ENCODE measurements around the gene ANKRD33. TPM values are rescaled to one million over a fixed set of nuclear protein-coding genes. Genes with fewer than 3 reads are reported as not detected.

The ANKRD33 gene
- total RNA-seq, 4 donors from 2014 or later, result 0.60 to 0.66 TPM; not detected in 2

DNA sequence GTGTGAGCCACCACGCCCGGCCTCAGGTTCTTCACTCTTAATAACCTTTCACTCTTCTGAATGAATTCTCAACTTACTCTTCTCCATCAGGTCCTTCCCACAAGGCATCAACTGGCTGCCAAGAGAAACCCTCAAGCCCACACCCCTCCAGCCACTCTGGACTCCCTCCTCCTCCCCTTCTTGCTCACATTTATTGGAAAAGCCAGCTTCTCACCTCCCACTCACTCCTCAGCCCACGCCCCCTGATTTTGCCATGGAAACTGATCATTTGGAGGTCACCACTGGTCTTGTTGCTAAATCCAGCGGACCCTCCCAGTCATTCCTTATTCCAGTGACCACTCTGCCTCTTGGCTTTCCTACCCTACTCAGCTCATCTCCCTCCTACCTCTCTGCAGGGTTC, 46.2 kb downstream of the ANKRD33 start:
- 89% methylated on average over 4 of the region's 4 CpGs for WGBS, 2 donors
- TF ChIP-seq, protein P1, sequence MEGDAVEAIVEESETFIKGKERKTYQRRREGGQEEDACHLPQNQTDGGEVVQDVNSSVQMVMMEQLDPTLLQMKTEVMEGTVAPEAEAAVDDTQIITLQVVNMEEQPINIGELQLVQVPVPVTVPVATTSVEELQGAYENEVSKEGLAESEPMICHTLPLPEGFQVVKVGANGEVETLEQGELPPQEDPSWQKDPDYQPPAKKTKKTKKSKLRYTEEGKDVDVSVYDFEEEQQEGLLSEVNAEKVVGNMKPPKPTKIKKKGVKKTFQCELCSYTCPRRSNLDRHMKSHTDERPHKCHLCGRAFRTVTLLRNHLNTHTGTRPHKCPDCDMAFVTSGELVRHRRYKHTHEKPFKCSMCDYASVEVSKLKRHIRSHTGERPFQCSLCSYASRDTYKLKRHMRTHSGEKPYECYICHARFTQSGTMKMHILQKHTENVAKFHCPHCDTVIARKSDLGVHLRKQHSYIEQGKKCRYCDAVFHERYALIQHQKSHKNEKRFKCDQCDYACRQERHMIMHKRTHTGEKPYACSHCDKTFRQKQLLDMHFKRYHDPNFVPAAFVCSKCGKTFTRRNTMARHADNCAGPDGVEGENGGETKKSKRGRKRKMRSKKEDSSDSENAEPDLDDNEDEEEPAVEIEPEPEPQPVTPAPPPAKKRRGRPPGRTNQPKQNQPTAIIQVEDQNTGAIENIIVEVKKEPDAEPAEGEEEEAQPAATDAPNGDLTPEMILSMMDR (IDR thresholded peaks at IDR 0.05), result no peak
- TF ChIP-seq POLR2A (IDR thresholded peaks at IDR 0.05), result no peak
- no peak for TF ChIP-seq EP300 (IDR thresholded peaks at IDR 0.05)
- Histone ChIP-seq H3K27me3 (no peaks in the 10 kb centered on the region), H3K27ac (no peak overlapping the region), H3K36me3 (no peaks in the 10 kb centered on the region), H3K4me3 (no peak overlapping the region), H3K4me1 (no peaks in the 10 kb centered on the region), H3K9me3 (no peaks in the 10 kb centered on the region)
- no peak for DNase-seq (ENCODE audit: low spot score in 2 of 2)

DNA sequence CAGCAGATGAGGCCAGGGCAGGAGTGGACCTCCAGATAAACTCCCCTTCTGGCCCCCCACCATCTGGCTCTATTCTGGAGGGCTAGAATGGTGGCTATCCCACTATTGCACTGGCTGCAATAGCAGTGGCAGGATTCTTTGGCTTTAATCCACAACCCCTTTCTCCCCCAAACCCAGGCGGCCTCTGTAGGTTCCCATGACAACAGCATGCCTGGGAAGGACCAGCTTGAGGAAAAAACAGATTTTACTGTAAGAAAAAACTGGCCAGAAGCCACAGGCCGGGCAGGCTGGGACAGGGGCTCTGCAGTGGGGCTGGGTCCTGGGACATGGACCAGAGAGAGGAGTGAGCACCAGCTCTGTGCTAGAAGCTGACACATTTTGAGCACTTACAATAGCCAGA, 50.0 kb downstream of the ANKRD33 start:
- TF ChIP-seq, protein P1 (IDR thresholded peaks at IDR 0.05), result no peak
- TF ChIP-seq EP300 (IDR thresholded peaks at IDR 0.05) (no peak), POLR2A (IDR thresholded peaks at IDR 0.05) (no peak)
- Histone ChIP-seq H3K4me3 (no peak overlapping the region), H3K4me1 (peaks cover 0 to 8% (median 0%) of the 10 kb centered on the region in 4 donors), H3K36me3 (no peaks in the 10 kb centered on the region), H3K9me3 (no peaks in the 10 kb centered on the region), H3K27ac (no peak overlapping the region), H3K27me3 (no peaks in the 10 kb centered on the region)
- DNase-seq (ENCODE audit: low spot score in 2 of 2), result no peak
- 27 to 28% methylated on average over 2 of the region's 2 CpGs for WGBS, 2 donors

DNA sequence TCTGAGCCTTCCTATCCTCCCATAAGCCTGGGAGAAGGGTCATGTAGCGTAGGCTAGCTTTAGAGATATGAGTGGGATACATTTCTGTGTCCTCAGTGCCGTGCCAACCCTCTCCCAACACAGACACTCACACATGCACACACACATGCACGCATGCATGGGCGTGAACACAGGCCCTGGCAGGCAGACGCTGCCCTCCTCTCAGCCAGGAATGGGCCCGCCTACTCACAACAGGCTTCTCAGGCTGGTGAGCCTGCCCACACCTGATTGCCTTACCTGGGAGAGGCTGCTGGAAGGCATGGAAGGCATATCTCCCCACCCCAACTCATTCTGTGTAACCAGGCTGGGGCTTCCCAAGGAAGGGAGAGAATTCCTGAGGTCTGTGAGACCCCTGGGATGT, 50.8 kb downstream of the ANKRD33 start:
- TF ChIP-seq, protein P1 (IDR thresholded peaks at IDR 0.05), result no peak
- TF ChIP-seq POLR2A (IDR thresholded peaks at IDR 0.05) (no peak), EP300 (IDR thresholded peaks at IDR 0.05) (no peak)
- DNase-seq (ENCODE audit: low spot score in 2 of 2), result no peak
- Histone ChIP-seq H3K27ac (no peak overlapping the region), H3K9me3 (no peaks in the 10 kb centered on the region), H3K4me3 (no peak overlapping the region), H3K36me3 (no peaks in the 10 kb centered on the region), H3K27me3 (no peaks in the 10 kb centered on the region), H3K4me1 (peaks cover 0 to 8% (median 0%) of the 10 kb centered on the region in 4 donors)
- WGBS, 2 donors, result 90 to 100% methylated on average over 6 of the region's 6 CpGs

DNA sequence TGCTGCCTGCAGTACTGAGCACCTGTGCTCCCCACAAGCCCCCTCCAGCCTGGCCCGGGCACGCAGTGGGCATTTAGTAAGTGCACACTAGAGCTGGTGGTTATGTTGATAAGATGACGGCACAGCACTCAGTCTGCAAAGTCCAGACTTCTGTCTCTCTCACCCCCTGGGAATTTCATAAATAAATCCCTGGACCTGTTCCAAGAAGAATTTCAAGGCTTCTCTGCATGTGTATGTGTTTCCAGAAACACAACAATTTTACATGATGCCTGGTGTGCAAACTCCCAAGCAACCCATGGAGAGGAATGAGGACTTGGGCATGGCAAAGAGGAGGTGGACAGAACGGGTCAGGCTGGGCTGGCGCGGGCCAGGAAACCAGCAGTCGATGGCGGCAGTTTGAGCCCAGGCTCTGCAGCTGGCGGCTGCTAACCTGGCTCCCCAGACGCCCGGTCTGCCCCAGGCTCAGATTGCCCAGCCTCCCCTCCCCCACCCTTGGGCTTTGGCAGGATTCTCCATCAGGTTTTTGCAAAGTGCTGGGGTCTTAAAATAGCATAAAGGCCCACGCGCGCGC, 53.2 kb downstream of the ANKRD33 start:
- Histone ChIP-seq H3K4me3 (no peak overlapping the region), H3K9me3 (peaks cover 0 to 12% (median 3%) of the 10 kb centered on the region in 4 donors), H3K27me3 (no peaks in the 10 kb centered on the region), H3K4me1 (peaks cover 0 to 8% (median 0%) of the 10 kb centered on the region in 4 donors), H3K36me3 (no peaks in the 10 kb centered on the region), H3K27ac (no peak overlapping the region)
- TF ChIP-seq EP300 (IDR thresholded peaks at IDR 0.05), result no peak
- no peak for TF ChIP-seq POLR2A (IDR thresholded peaks at IDR 0.05)
- TF ChIP-seq, protein P1 (IDR thresholded peaks at IDR 0.05), result no peak
- no peak for DNase-seq (ENCODE audit: low spot score in 2 of 2)
- 40 to 41% methylated on average over 14 to 15 of the region's 15 CpGs for WGBS, 2 donors

Other genes with a start within 250 kb of the ANKRD33 start
- 1 to 10 TPM; 1.1 to 2.1 (median 1.3) TPM for gene FIGNL2, start 39.4 kb upstream of the ANKRD33 start, total RNA-seq
- 100 to 1,000 TPM in 1 of 4 donors, 10 to 100 TPM in 3; 68.4 to 318 (median 80.7) TPM for gene ACVRL1, start 19.4 kb downstream of the ANKRD33 start, total RNA-seq
- gene ACVR1B, start 63.6 kb downstream of the ANKRD33 start, total RNA-seq, result 10 to 100 TPM; 11.6 to 19.8 (median 17.1) TPM
- 10 to 100 TPM; 30.6 to 54.0 (median 37.8) TPM for gene TAMALIN, start 118.8 kb downstream of the ANKRD33 start, total RNA-seq
- gene NR4A1, start 163.3 kb downstream of the ANKRD33 start, total RNA-seq, result 1,000 to 10,000 TPM in 1 of 4 donors, 100 to 1,000 TPM in 3; 390 to 1,252 (median 718) TPM
- gene ATG101, start 181.9 kb downstream of the ANKRD33 start, total RNA-seq, result 10 to 100 TPM; 32.6 to 49.6 (median 37.5) TPM
- 10 to 100 TPM; 16.5 to 78.7 (median 39.3) TPM for gene SMIM41, start 191.6 kb downstream of the ANKRD33 start, total RNA-seq

Measured in tibial nerve (tissue), 4 donors.